MCF 10A (cell line): ENCODE results near the gene CDCA7. TPM values are rescaled to one million over a fixed set of nuclear protein-coding genes. Genes with fewer than 3 reads are reported as not detected.

Source experiments
- BruUV-seq: library from RNA; stranded (reverse); fragments of 400-500 nt; replicated peaks from 2 replicates; lab custom pipeline; 2021; lab: Mats Ljungman, UMichigan
- CTCF ChIA-PET: fragments of 300-600 bp; sonication (Branson Sonifier 250); formaldehyde crosslinking; extraction: SDS; loops from one replicate; lab custom pipeline; 2021; ENCODE audit warnings: antibody characterized with exemption, inconsistent platforms; lab: Yijun Ruan, JAX
- POLR2A ChIA-PET: fragments of 300-600, 350-650 bp; sonication (Branson Sonifier 250); formaldehyde crosslinking; extraction: SDS; loops from one replicate; lab custom pipeline; 2020; ENCODE audit warnings: antibody characterized with exemption, inconsistent platforms; lab: Yijun Ruan, JAX
- DNase-seq: peaks from one replicate; pipeline ENCODE4 v3.0.0-alpha.2; 2018; ENCODE audit not compliant: unreplicated experiment
- H3K27ac Mint-ChIP-seq: one replicate; pipeline ENCODE4 v1.8.0; 2022; ENCODE audit warnings: mild to moderate bottlenecking, low read depth, mixed read lengths; ENCODE audit not compliant: unreplicated experiment
- H3K27me3 Mint-ChIP-seq: one replicate; pipeline ENCODE4 v1.8.0; 2022; ENCODE audit warnings: mixed read lengths; ENCODE audit not compliant: insufficient read depth, unreplicated experiment
- H3K36me3 Mint-ChIP-seq: one replicate; pipeline ENCODE4 v1.8.0; 2022; ENCODE audit warnings: mild to moderate bottlenecking, moderate library complexity, mixed read lengths; ENCODE audit not compliant: insufficient read depth, unreplicated experiment
- H3K4me1 Mint-ChIP-seq: one replicate; pipeline ENCODE4 v1.8.0; 2022; ENCODE audit warnings: mixed read lengths; ENCODE audit not compliant: insufficient read depth, unreplicated experiment
- H3K4me3 Mint-ChIP-seq: one replicate; pipeline ENCODE4 v1.8.0; 2022; ENCODE audit warnings: mild to moderate bottlenecking, moderate library complexity, mixed read lengths; ENCODE audit not compliant: unreplicated experiment
- H3K9me3 Mint-ChIP-seq: one replicate; pipeline ENCODE4 v1.8.0; 2022; ENCODE audit warnings: mixed read lengths; ENCODE audit not compliant: unreplicated experiment
- CTCF ChIP-seq: fragments of 200-600 bp; IDR thresholded peaks from one replicate; pipeline ENCODE4 v1.8.0; 2022; ENCODE audit warnings: antibody characterized with exemption, mild to moderate bottlenecking; ENCODE audit not compliant: unreplicated experiment
- intact Hi-C: fragments of 100-400 bp; cut with micrococcal nuclease; formaldehyde crosslinking; loops from 2 replicates; pipeline ENCODE4 v1.14.1; 2022
- total RNA-seq: library from RNA; stranded (reverse); gene quantifications from 2 replicates; pipeline ENCODE4 v1.2.3, GENCODE V29; 2022

Gene CDCA7
- total RNA-seq, 1 experiment from 2014 or later = 14.0 TPM

GRCh38 chr2:173399229-173399628 lies 44.6 kb downstream of the CDCA7 start:
- Mint-ChIP-seq H3K4me3 (no peak overlapping the region), H3K27me3 (peaks cover 66% of the 10 kb centered on the region), H3K36me3 (no peaks in the 10 kb centered on the region), H3K4me1 (peaks cover 16% of the 10 kb centered on the region), H3K9me3 (no peaks in the 10 kb centered on the region), H3K27ac (no peak overlapping the region)
- CTCF ChIA-PET = interaction anchor here (0.6 to 7.6 kb wide), 6 partner anchors 35 to 942 kb away, joined by 3 to 145 read pairs (median 4); no protein-coding TSS in a partner anchor
- no peak for TF ChIP-seq CTCF
- no peak for DNase-seq
- no TSS peak for BruUV-seq
- POLR2A ChIA-PET = interaction anchor here (0.6 to 0.9 kb wide), 2 partner anchors 11 to 368 kb away, joined by 3 read pairs; no protein-coding TSS in a partner anchor
- intact Hi-C loops = no loop called here

GRCh38 chr2:173400760-173401159 lies 46.1 kb downstream of the CDCA7 start:
- BruUV-seq = no TSS peak
- H3K4me1 Mint-ChIP-seq = peaks cover 16% of the 10 kb centered on the region
- intact Hi-C loops = loop anchor here (10.0 kb wide), 1 partner anchor 644 kb away; no protein-coding TSS in a partner anchor
- no peaks in the 10 kb centered on the region for H3K9me3 Mint-ChIP-seq
- no peak for TF ChIP-seq CTCF
- DNase-seq = peak; percentile 47
- no peaks in the 10 kb centered on the region for H3K36me3 Mint-ChIP-seq
- ChIA-PET CTCF (interaction anchor here (0.5 to 7.6 kb wide), 16 partner anchors 12 to 651 kb away, joined by 3 to 145 read pairs (median 3); no protein-coding TSS in a partner anchor), POLR2A (interaction anchor here (2.5 kb wide), 1 partner anchor 48 kb away, joined by 20 read pairs; no protein-coding TSS in a partner anchor)
- no peak overlapping the region for H3K4me3 Mint-ChIP-seq
- peaks cover 64% of the 10 kb centered on the region for H3K27me3 Mint-ChIP-seq
- no peak overlapping the region for H3K27ac Mint-ChIP-seq

- H3K4me1 Mint-ChIP-seq = peaks cover 16% of the 10 kb centered on the region
- ChIA-PET CTCF (interaction anchor here (0.6 to 7.6 kb wide), 18 partner anchors 11 to 948 kb away, joined by 3 to 145 read pairs (median 4); no protein-coding TSS in a partner anchor), POLR2A (interaction anchor here (0.6 to 2.5 kb wide), 4 partner anchors 26 to 662 kb away, joined by 3 to 20 read pairs (median 6); no protein-coding TSS in a partner anchor)
- intact Hi-C loops = loop anchor here (1.0 to 10.0 kb wide), 5 partner anchors 47 to 939 kb away; no protein-coding TSS in a partner anchor
- no peaks in the 10 kb centered on the region for H3K9me3 Mint-ChIP-seq
- peaks cover 64% of the 10 kb centered on the region for H3K27me3 Mint-ChIP-seq
- no TSS peak for BruUV-seq
- H3K36me3 Mint-ChIP-seq = no peaks in the 10 kb centered on the region
- DNase-seq = no peak
- peak overlapping the region; percentile 6 for H3K4me3 Mint-ChIP-seq
- no peak for TF ChIP-seq CTCF
- H3K27ac Mint-ChIP-seq = no peak overlapping the region
Observed at GRCh38 chr2:173401716-173402326, 47.1 kb downstream of the CDCA7 start.

GRCh38 chr2:173402405-173402974 lies 47.8 kb downstream of the CDCA7 start:
- CTCF ChIA-PET = interaction anchor here (0.5 to 7.6 kb wide), 49 partner anchors 9 to 960 kb away, joined by 3 to 145 read pairs (median 4); no protein-coding TSS in a partner anchor
- peak; percentile 87 for DNase-seq
- no peaks in the 10 kb centered on the region for H3K36me3 Mint-ChIP-seq
- H3K27me3 Mint-ChIP-seq = peaks cover 64% of the 10 kb centered on the region
- H3K27ac Mint-ChIP-seq = no peak overlapping the region
- BruUV-seq = no TSS peak
- H3K4me3 Mint-ChIP-seq = peak overlapping the region; percentile 6
- POLR2A ChIA-PET = interaction anchor here (0.6 to 2.5 kb wide), 4 partner anchors 25 to 661 kb away, joined by 3 to 20 read pairs (median 8); no protein-coding TSS in a partner anchor
- no peaks in the 10 kb centered on the region for H3K9me3 Mint-ChIP-seq
- peak; percentile 86 for TF ChIP-seq CTCF
- intact Hi-C loops = loop anchor here (1.0 to 10.0 kb wide), 5 partner anchors 47 to 938 kb away; no protein-coding TSS in a partner anchor
- peaks cover 11% of the 10 kb centered on the region for H3K4me1 Mint-ChIP-seq
